ENCODE results near the gene RCBTB2. TPM values are rescaled to one million over a fixed set of nuclear protein-coding genes. Genes with fewer than 3 reads are reported as not detected.
"Not testable (repeated sequence)": the region's sequence is repeated elsewhere in the genome, so short reads cannot be mapped to it uniquely, and the experiment has no call there.

RCBTB2 gene
- 1 to 10 TPM; 6.6 to 9.3 (median 7.5) TPM for total RNA-seq (2021; fragmentation: NEBNext Ultra II Directional; extraction: Animal tissue kit (Norgen Biotek cat#: 25700))
- long read RNA-seq, transcript RCBTB2-201 (15 exons, 3,232 nt): major isoform, 5 of 16 reads
- long read RNA-seq, partial matches to known transcripts: 1 of 16 reads
- long read RNA-seq, other reads (novel, unspliced or antisense): 8 of 16 reads

- no peak for TF ChIP-seq CTCF (IDR thresholded peaks at IDR 0.05)
- Mint-ChIP-seq H3K9me3 (no peaks in the 10 kb centered on the region), H3K27me3 (ENCODE audit: insufficient read depth) (no peaks in the 10 kb centered on the region; the same call in none of the 2 replicates), H3K4me3 (peak within 1 kb of the TSS; percentile 97), H3K36me3 (ENCODE audit: low read depth) (no peaks in the 10 kb centered on the region), H3K4me1 (ENCODE audit: low read depth) (peaks cover 18% of the 10 kb centered on the region), H3K27ac (peak within 1 kb of the TSS; percentile 98)
- peak; percentile 95 for DNase-seq
These were observed at the start of gene RCBTB2 for GRCh38 chr13:48532506-48533499. RCBTB2 (minus strand) TSS chr13:48533080; CDS start chr13:48521939, 11,141 bp downstream.

- no peaks in the 10 kb centered on the region for H3K9me3 Mint-ChIP-seq
- no peak for DNase-seq
- H3K36me3 Mint-ChIP-seq (ENCODE audit: low read depth): no peaks in the 10 kb centered on the region
- H3K27me3 Mint-ChIP-seq (ENCODE audit: insufficient read depth): peaks cover 19% of the 10 kb centered on the region
- H3K4me3 Mint-ChIP-seq: no peak overlapping the region
- no peaks in the 10 kb centered on the region for H3K4me1 Mint-ChIP-seq (ENCODE audit: low read depth)
- no peak for TF ChIP-seq CTCF (IDR thresholded peaks at IDR 0.05)
- H3K27ac Mint-ChIP-seq: no peak overlapping the region
These were observed 49.2 kb upstream of the RCBTB2 start for GRCh38 chr13:48582084-48582483.

- TF ChIP-seq CTCF (IDR thresholded peaks at IDR 0.05): no peak
- Mint-ChIP-seq H3K9me3 (no peaks in the 10 kb centered on the region), H3K27ac (no peak overlapping the region), H3K27me3 (ENCODE audit: insufficient read depth) (peaks cover 15% of the 10 kb centered on the region), H3K36me3 (ENCODE audit: low read depth) (no peaks in the 10 kb centered on the region), H3K4me1 (ENCODE audit: low read depth) (no peaks in the 10 kb centered on the region), H3K4me3 (no peak overlapping the region)
- DNase-seq: no peak
These were observed 48.0 kb upstream of the RCBTB2 start for GRCh38 chr13:48580896-48581295.

- H3K9me3 Mint-ChIP-seq: no peaks in the 10 kb centered on the region
- TF ChIP-seq CTCF (IDR thresholded peaks at IDR 0.05): peak; percentile 87
- no peak overlapping the region for H3K4me3 Mint-ChIP-seq
- H3K27me3 Mint-ChIP-seq (ENCODE audit: insufficient read depth): peaks cover 12% of the 10 kb centered on the region
- H3K4me1 Mint-ChIP-seq (ENCODE audit: low read depth): no peaks in the 10 kb centered on the region
- no peaks in the 10 kb centered on the region for H3K36me3 Mint-ChIP-seq (ENCODE audit: low read depth)
- H3K27ac Mint-ChIP-seq: no peak overlapping the region
- peak; percentile 43 for DNase-seq
These were observed 47.4 kb upstream of the RCBTB2 start for GRCh38 chr13:48580185-48580803.

GRCh38 chr13:48579919-48580180 is 47.0 kb upstream of the RCBTB2 start:
- not testable (repeated sequence) for H3K27ac Mint-ChIP-seq; H3K36me3 Mint-ChIP-seq (ENCODE audit: low read depth); H3K4me3 Mint-ChIP-seq; H3K9me3 Mint-ChIP-seq; H3K4me1 Mint-ChIP-seq (ENCODE audit: low read depth); DNase-seq
- H3K27me3 Mint-ChIP-seq (ENCODE audit: insufficient read depth): peaks cover 12% of the 10 kb centered on the region

Measured in HFFc6 (cell line).